ENCODE results near the gene CHD1.
A peak's percentile ranks its signal among the peaks of the same experiment; 100 is the strongest.
"Not testable (repeated sequence)": the region's sequence is repeated elsewhere in the genome, so short reads cannot be mapped to it uniquely, and the experiment has no call there.

The CHD1 gene

GRCh38 chr5:98928873-98929709, at the start of gene CHD1:
TSS of gene CHD1 (minus strand) at chr5:98929007. CDS start at chr5:98926386, 2,621 bp downstream.
- DNase-seq (ENCODE audit: low read depth), result peak; percentile 96

GRCh38 chr5:98978528-98978927, 49.7 kb upstream of the CHD1 start:
- no peak for DNase-seq (ENCODE audit: low read depth)

- no peak for DNase-seq (ENCODE audit: low read depth)
These were observed 48.9 kb upstream of the CHD1 start for GRCh38 chr5:98977723-98978122.

GRCh38 chr5:98975682-98976407, 47.0 kb upstream of the CHD1 start:
- DNase-seq (ENCODE audit: low read depth), result no peak

GRCh38 chr5:98975223-98975622, 46.4 kb upstream of the CHD1 start:
- DNase-seq (ENCODE audit: low read depth), result no peak

GRCh38 chr5:98969400-98969799, 40.6 kb upstream of the CHD1 start:
- no peak for DNase-seq (ENCODE audit: low read depth)

GRCh38 chr5:98968056-98968564, 39.3 kb upstream of the CHD1 start:
- no peak for DNase-seq (ENCODE audit: low read depth)

- DNase-seq (ENCODE audit: low read depth), result no peak
These were observed 36.4 kb upstream of the CHD1 start for GRCh38 chr5:98965226-98965625.

- no peak for DNase-seq (ENCODE audit: low read depth)
These were observed 35.8 kb upstream of the CHD1 start for GRCh38 chr5:98964621-98965020.

- no peak for DNase-seq (ENCODE audit: low read depth)
These were observed 34.2 kb upstream of the CHD1 start for GRCh38 chr5:98963019-98963418.

GRCh38 chr5:98962587-98962986, 33.8 kb upstream of the CHD1 start:
- no peak for DNase-seq (ENCODE audit: low read depth)

- no peak for DNase-seq (ENCODE audit: low read depth)
These were observed 33.0 kb upstream of the CHD1 start for GRCh38 chr5:98961665-98962344.

- no peak for DNase-seq (ENCODE audit: low read depth)
These were observed 28.5 kb upstream of the CHD1 start for GRCh38 chr5:98957307-98957706.

GRCh38 chr5:98955888-98956287, 27.1 kb upstream of the CHD1 start:
- not testable (repeated sequence) for DNase-seq (ENCODE audit: low read depth)

GRCh38 chr5:98955471-98955870, 26.7 kb upstream of the CHD1 start:
- not testable (repeated sequence) for DNase-seq (ENCODE audit: low read depth)

GRCh38 chr5:98954392-98955028, 25.7 kb upstream of the CHD1 start:
- DNase-seq (ENCODE audit: low read depth), result no peak

GRCh38 chr5:98942847-98943246, 14.0 kb upstream of the CHD1 start:
- DNase-seq (ENCODE audit: low read depth), result no peak

GRCh38 chr5:98941131-98941883, 12.5 kb upstream of the CHD1 start:
- no peak for DNase-seq (ENCODE audit: low read depth)

- peak; percentile 29 for DNase-seq (ENCODE audit: low read depth)
These were observed 11.8 kb upstream of the CHD1 start for GRCh38 chr5:98940581-98940980.

- DNase-seq (ENCODE audit: low read depth), result peak; percentile 12
These were observed 9.7 kb upstream of the CHD1 start for GRCh38 chr5:98938464-98938863.

Measured in GM04504 (cell line).